Sigmoid colon (tissue), 7 donors: ENCODE data around the gene TFCP2. TPM values are rescaled to one million over a fixed set of nuclear protein-coding genes. Genes with fewer than 3 reads are reported as not detected.

Source experiments
- DNase-seq: peaks from one replicate; pipeline ENCODE4 v3.0.0-alpha.2; 2019
- H3K27ac ChIP-seq, 4 donors: fragments of 200-600 bp; sonication (generic); one replicate each; pipeline ENCODE4 v1.5.1; 2016 to 2019; ENCODE audit warnings: mild to moderate bottlenecking in 1 of 4
- H3K27me3 ChIP-seq, 3 donors: fragments of 200-600 bp; sonication (generic); one replicate each; pipeline ENCODE4 v1.5.1; 2019; ENCODE audit warnings: mild to moderate bottlenecking in 1 of 3
- H3K36me3 ChIP-seq, 4 donors: fragments of 200-600 bp; sonication (generic); one replicate each; pipeline ENCODE4 v1.5.1; 2016 to 2019
- H3K4me1 ChIP-seq, 4 donors: fragments of 200-600 bp; sonication (generic); one replicate each; pipeline ENCODE4 v1.5.1; 2017 to 2019
- H3K4me3 ChIP-seq, 4 donors: fragments of 200-600 bp; sonication (generic); one replicate each; pipeline ENCODE4 v1.5.1; 2017 to 2019; ENCODE audit warnings: mild to moderate bottlenecking in 2 of 4, moderate library complexity in 1 of 4
- H3K9me3 ChIP-seq, 4 donors: fragments of 200-600 bp in 3 of 4; sonication (generic) in 3 of 4; one replicate each; pipeline versions ENCODE4 v1.5.1 to v1.6.1; 2013 to 2019
- EP300 ChIP-seq, 4 donors: sonication (generic); formaldehyde crosslinking; IDR thresholded peaks; one replicate each; pipeline ENCODE4 v1.6.1; 2017; ENCODE audit warnings: antibody characterized with exemption in 4 of 4
- POLR2A ChIP-seq, 2 donors: fragments of 450-650 bp; IDR thresholded peaks; one replicate each; pipeline ENCODE4 v1.6.1; 2016; ENCODE audit warnings: antibody characterized with exemption in 2 of 2, mild to moderate bottlenecking in 2 of 2, moderate library complexity in 2 of 2
- POLR2AphosphoS5 ChIP-seq, 4 donors: sonication (generic); formaldehyde crosslinking; IDR thresholded peaks; one replicate each; pipeline ENCODE4 v1.6.1; 2017; ENCODE audit warnings: antibody characterized with exemption in 4 of 4
- WGBS, 2 donors: extraction: QIAGEN DNeasy Blood & Tissue Kit; methylation state at CpG; one replicate each; pipeline ENCODE4 v1.1.7; 2013; 5-methylcytosine and 5-hydroxymethylcytosine counted together
- intact Hi-C: fragments of 100-400 bp; cut with DNase I; formaldehyde crosslinking; loops from one replicate; pipeline ENCODE4 v1.15.1; 2023
- polyA plus RNA-seq, 3 donors: library from polyadenylated mRNA; stranded (reverse); fragments of 200-250 nt; gene quantifications; one replicate each; pipeline ENCODE4 v1.2.3, GENCODE V29; 2013
- total RNA-seq, 4 donors: library from RNA; depleted of rRNA; stranded (reverse); fragments of >200 nt; gene quantifications; one replicate each; pipeline ENCODE4 v1.1.0, GENCODE V29; 2016
- TF ChIP-seq, protein P1 (sequence below), 4 experiments: fragments of 450-650 bp in 3 of 4; fragments of 200-600 bp in 1 of 4; IDR thresholded peaks; one replicate each; pipeline ENCODE4 v1.5.1; 2016 to 2019; ENCODE audit warnings: antibody characterized with exemption in 4 of 4, mild to moderate bottlenecking in 3 of 4, moderate library complexity in 2 of 4
- donor health status: healthy with polysubstance abuse.
- donor health status: Bipolar disorder and iron deficiency.
- donor health status: healthy.

TFCP2 gene
- total and polyA plus RNA-seq, 7 donors = 10.4 to 18.1 (median 12.7) TPM

DNA sequence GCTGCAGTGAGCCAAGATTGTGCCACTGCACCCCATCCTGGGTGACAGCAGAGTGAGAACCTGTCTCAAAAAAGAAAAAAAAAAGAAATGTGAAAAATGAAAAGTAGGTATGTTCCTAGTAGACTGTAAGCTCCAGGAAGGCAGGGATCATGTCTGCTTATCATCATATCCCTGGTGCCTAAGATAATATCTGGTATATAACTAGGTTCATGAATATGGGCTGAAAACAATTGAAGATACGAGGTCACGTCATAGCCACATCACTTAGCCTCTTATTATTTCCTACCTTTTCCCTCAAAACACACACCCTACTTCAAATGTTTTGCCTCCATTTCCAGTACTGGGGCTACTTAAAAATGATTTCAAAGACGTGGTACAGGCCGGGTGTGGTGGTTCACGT, 42.0 kb upstream of the TFCP2 start:
- no peaks in the 10 kb centered on the region for H3K27me3 ChIP-seq
- H3K4me1 ChIP-seq = peaks cover 0 to 25% (median 16%) of the 10 kb centered on the region in 4 donors
- H3K9me3 ChIP-seq = no peaks in the 10 kb centered on the region
- H3K36me3 ChIP-seq = peaks cover 0 to 6% (median 0%) of the 10 kb centered on the region in 4 donors
- DNase-seq = no peak
- 91 to 94% methylated on average over 5 of the region's 5 CpGs for WGBS, 2 donors
- no peak overlapping the region for H3K27ac ChIP-seq
- no peak overlapping the region for H3K4me3 ChIP-seq
- no peak for TF ChIP-seq POLR2AphosphoS5 (IDR thresholded peaks at IDR 0.05)
- no peak for TF ChIP-seq EP300 (IDR thresholded peaks at IDR 0.05)
- TF ChIP-seq, protein P1, sequence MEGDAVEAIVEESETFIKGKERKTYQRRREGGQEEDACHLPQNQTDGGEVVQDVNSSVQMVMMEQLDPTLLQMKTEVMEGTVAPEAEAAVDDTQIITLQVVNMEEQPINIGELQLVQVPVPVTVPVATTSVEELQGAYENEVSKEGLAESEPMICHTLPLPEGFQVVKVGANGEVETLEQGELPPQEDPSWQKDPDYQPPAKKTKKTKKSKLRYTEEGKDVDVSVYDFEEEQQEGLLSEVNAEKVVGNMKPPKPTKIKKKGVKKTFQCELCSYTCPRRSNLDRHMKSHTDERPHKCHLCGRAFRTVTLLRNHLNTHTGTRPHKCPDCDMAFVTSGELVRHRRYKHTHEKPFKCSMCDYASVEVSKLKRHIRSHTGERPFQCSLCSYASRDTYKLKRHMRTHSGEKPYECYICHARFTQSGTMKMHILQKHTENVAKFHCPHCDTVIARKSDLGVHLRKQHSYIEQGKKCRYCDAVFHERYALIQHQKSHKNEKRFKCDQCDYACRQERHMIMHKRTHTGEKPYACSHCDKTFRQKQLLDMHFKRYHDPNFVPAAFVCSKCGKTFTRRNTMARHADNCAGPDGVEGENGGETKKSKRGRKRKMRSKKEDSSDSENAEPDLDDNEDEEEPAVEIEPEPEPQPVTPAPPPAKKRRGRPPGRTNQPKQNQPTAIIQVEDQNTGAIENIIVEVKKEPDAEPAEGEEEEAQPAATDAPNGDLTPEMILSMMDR (IDR thresholded peaks at IDR 0.05) = no peak
- TF ChIP-seq POLR2A (IDR thresholded peaks at IDR 0.05) = no peak
- intact Hi-C loops = loop anchor here (5.0 kb wide), 1 partner anchor 168 kb away; the partner anchor contains the start of gene LETMD1

DNA sequence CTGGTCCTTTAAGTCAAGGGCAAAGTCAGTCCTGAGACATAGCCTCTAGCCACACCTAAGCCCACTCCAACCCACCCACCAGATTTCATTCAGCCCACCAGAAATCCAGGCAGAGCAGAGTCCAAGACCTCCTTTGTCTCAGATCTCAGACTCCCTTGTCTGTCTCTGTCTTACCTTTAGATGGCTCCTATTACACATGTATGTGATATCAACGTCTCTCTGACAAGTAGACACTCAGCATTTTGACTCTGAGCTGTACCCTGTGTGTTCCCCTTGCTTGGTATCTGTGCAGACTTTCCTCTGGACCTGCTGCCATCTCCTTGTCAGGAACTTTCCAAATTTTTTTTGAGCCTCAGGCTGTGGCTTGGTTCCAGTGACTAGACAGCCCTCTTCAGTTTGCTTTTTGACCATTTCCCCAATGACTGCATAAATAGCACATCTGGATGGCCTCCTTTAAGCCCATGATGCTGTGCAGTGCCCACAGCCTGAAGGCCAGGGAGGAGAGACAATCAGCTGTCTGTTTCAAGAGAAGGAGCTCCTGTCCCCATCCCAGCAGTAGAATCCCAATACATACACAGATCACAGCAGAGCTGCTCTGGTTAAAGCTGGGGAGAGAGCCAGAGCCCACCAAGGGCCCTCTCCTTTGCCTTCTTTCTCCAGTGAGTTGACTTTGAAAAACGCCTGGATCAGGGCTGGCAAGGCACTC, 37.9 kb upstream of the TFCP2 start:
- Histone ChIP-seq H3K36me3 (peaks cover 0 to 17% (median 4%) of the 10 kb centered on the region in 4 donors), H3K9me3 (no peaks in the 10 kb centered on the region), H3K4me1 (peaks cover 0 to under 1% (median 0%) of the 10 kb centered on the region in 4 donors), H3K27ac (no peak overlapping the region), H3K27me3 (no peaks in the 10 kb centered on the region), H3K4me3 (no peak overlapping the region)
- intact Hi-C loops = no loop called here
- DNase-seq = no peak
- WGBS, 2 donors = 69 to 75% methylated on average over 2 of the region's 2 CpGs
- no peak for TF ChIP-seq POLR2AphosphoS5 (IDR thresholded peaks at IDR 0.05)
- TF ChIP-seq, protein P1 (IDR thresholded peaks at IDR 0.05) = no peak

DNA sequence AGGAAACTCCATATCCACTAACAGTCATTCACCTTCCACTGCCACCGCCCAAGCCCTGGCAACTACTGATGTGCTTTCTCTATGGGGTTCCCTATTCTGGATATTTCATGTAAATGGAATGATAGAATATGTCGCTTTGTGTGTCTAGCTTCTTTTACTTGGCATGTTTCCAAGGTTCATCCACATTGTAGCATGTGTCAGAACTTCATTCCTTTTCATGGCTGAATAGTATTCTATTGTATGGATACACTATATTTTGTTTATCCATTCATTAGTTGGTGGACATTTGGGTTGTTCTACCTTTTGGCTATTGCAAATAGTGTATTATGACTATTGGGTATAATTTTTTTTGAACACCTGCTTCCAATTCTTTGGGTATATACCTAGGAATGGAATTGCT, 36.3 kb upstream of the TFCP2 start:
- DNase-seq = no peak
- Histone ChIP-seq H3K36me3 (peaks cover 0 to 17% (median 4%) of the 10 kb centered on the region in 4 donors), H3K4me3 (no peak overlapping the region), H3K27ac (no peak overlapping the region), H3K4me1 (no peaks in the 10 kb centered on the region), H3K27me3 (no peaks in the 10 kb centered on the region), H3K9me3 (no peaks in the 10 kb centered on the region)
- intact Hi-C loops = no loop called here
- WGBS, 2 donors = 92 to 97% methylated on average over 2 of the region's 2 CpGs
- TF ChIP-seq POLR2A (IDR thresholded peaks at IDR 0.05) (no peak), POLR2AphosphoS5 (IDR thresholded peaks at IDR 0.05) (no peak)
- TF ChIP-seq, protein P1 (IDR thresholded peaks at IDR 0.05) = no peak

DNA sequence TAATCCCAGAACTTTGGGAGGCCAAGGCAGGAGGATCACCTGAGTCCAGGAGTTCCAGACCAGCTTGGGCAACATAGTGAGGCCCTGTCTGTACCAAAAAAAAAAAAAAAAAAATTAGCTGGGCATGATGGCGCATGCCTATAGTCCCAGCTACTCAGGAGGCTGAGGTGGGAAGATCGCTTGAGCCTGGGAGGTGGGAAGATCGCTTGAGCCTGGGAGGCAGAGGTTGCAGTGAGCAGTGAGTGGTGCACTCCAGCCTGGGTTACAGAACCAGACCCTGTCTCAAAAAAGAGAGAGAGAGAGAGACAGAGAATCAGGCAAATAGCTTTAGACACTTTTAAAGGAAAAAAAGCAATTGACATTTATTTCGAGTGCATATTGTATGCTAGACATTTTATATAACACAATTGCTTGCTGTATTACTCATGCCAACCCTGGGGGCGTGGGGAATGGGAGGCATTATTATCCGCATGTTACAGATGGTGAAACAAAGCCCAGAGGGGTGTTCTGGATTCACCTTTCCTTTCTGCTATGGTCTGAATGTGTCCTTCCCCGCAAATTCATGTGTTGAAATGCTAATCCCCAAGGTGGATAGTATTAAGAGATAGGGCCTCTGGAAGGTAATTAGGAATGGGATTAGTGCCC, 35.2 kb upstream of the TFCP2 start:
- Histone ChIP-seq H3K4me3 (no peak overlapping the region), H3K27me3 (no peaks in the 10 kb centered on the region), H3K36me3 (peaks cover 0 to 27% (median 6%) of the 10 kb centered on the region in 4 donors), H3K4me1 (no peaks in the 10 kb centered on the region), H3K27ac (no peak overlapping the region), H3K9me3 (no peaks in the 10 kb centered on the region)
- TF ChIP-seq, protein P1 (IDR thresholded peaks at IDR 0.05) = no peak
- no peak for TF ChIP-seq EP300 (IDR thresholded peaks at IDR 0.05)
- TF ChIP-seq POLR2AphosphoS5 (IDR thresholded peaks at IDR 0.05) = no peak
- no peak for TF ChIP-seq POLR2A (IDR thresholded peaks at IDR 0.05)
- no peak for DNase-seq
- intact Hi-C loops = no loop called here
- 90 to 91% methylated on average over 7 of the region's 7 CpGs for WGBS, 2 donors
